ENCODE data around the gene KLK7.

GRCh38 chr19:51019544-51019925 lies 35.8 kb upstream of the KLK7 start, which contains the start of gene KLK10:
- TF ChIP-seq GATA2 (IDR thresholded peaks at IDR 0.05; ENCODE audit: low read depth, low read length): no peak
- TF ChIP-seq GATA3 (IDR thresholded peaks at IDR 0.05; ENCODE audit: low read depth, low read length): no peak
